Large intestine (tissue), 3 donors: ENCODE data around the gene FKBP15. TPM values are rescaled to one million over a fixed set of nuclear protein-coding genes. Genes with fewer than 3 reads are reported as not detected.

ENCODE experiments used
- DNase-seq, 2 donors: peaks; one replicate each; pipeline versions ENCODE4 v3.0.0 to v3.0.0-alpha.2; 2013
- H3K27ac ChIP-seq: one replicate; pipeline ENCODE4 v1.5.1; 2013; ENCODE audit warnings: low read length
- H3K27me3 ChIP-seq: 2 replicates; pipeline ENCODE4 v1.6.1; 2013; ENCODE audit warnings: low read length; ENCODE audit not compliant: control insufficient read depth, insufficient read depth
- H3K36me3 ChIP-seq: 2 replicates; pipeline ENCODE4 v1.6.1; 2013; ENCODE audit warnings: low read length; ENCODE audit not compliant: control insufficient read depth, insufficient read depth
- H3K4me1 ChIP-seq: one replicate; pipeline ENCODE4 v1.6.1; 2013; ENCODE audit warnings: low read length; ENCODE audit not compliant: control insufficient read depth, insufficient read depth
- H3K4me3 ChIP-seq: one replicate; pipeline ENCODE4 v1.5.1; 2013; ENCODE audit warnings: low read length
- H3K9me3 ChIP-seq: one replicate; pipeline ENCODE4 v1.6.1; 2013; ENCODE audit warnings: mild to moderate bottlenecking, low read depth, low read length, moderate library complexity; ENCODE audit not compliant: control insufficient read depth
- WGBS: methylation state at CpG from one replicate; pipeline ENCODE4 v1.1.5; 2013; ENCODE audit warnings: low lambda C conversion rate; ENCODE audit not compliant: insufficient coverage; 5-methylcytosine and 5-hydroxymethylcytosine counted together
- polyA plus RNA-seq: library from polyadenylated mRNA; unstranded; fragments of 120-200 nt; gene quantifications from one replicate; pipeline ENCODE4 v1.2.1, GENCODE V29; 2013

Gene FKBP15
- polyA plus RNA-seq, 1 donor, result 23.1 TPM

DNA sequence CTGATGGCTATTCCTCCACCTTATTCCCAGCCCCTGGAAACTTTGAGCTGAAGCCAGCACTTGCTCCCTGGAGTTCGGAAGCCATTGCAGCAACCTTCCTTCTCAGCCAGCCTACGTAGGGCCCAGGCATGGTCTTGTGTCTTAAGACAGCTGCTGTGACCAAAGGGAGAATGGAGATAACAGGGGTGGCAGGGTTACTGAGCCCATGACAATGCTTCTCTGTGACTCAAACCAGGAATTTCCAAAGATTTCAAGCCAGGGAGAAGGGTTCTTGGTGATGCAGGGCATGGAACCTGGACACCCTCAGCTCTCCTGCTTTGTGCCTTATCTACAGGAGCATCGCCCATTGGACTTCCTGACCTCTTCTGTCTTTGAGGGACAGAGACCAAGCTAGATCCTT, 58.1 kb downstream of the FKBP15 start:
- Histone ChIP-seq H3K4me3 (no peak overlapping the region), H3K9me3 (no peaks in the 10 kb centered on the region), H3K27me3 (no peaks in the 10 kb centered on the region), H3K27ac (no peak overlapping the region), H3K36me3 (peaks cover 78% of the 10 kb centered on the region), H3K4me1 (no peaks in the 10 kb centered on the region)
- no peak for DNase-seq
- 100% methylated on average over 1 of the region's 3 CpGs for WGBS

DNA sequence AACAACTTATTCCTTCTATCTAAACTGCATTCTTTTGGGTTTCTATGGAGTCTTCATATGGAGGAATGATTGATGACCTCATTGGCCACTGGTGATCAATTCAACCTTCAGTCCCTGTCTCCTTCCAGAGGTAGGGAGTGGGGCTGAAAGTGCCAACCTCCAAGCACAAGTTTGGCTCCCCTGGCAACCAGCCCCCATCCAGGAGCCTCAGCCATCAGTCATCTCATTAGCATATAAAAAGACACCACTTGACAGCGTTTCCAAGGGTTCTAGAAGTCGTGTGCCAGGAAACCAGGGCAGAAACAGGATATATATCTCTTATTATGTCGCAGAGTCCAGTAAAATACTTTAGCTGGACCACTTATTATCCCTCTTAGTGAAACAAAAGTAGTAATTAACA, 60.5 kb downstream of the FKBP15 start:
- Histone ChIP-seq H3K4me3 (no peak overlapping the region), H3K27ac (no peak overlapping the region), H3K36me3 (peaks cover 60% of the 10 kb centered on the region), H3K9me3 (no peaks in the 10 kb centered on the region), H3K4me1 (no peaks in the 10 kb centered on the region), H3K27me3 (no peaks in the 10 kb centered on the region)
- no CpG with 5 or more reads among the region's 3 CpGs for WGBS
- no peak for DNase-seq

DNA sequence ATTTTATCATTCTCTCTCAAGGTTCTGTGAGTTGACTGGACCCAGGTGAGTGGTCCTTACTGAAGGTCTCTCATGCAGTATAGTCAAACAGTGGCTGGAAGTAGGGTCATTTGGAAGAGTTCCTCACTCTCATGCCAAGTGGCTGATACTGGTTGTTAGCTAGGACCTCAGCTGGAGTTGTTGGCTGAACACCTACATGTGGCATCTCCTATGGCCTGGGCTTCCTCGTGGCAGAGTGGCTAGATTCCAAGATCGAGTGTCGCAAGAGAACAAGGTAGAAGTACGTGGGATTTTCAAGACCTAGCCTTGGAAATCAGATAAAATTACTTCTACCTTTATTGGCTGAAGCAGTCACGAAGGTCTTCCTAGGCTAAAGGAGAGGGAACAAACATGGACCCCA, 62.6 kb downstream of the FKBP15 start:
- DNase-seq, result no peak
- H3K27ac ChIP-seq, result no peak overlapping the region
- H3K27me3 ChIP-seq, result no peaks in the 10 kb centered on the region
- peaks cover 46% of the 10 kb centered on the region for H3K36me3 ChIP-seq
- no peaks in the 10 kb centered on the region for H3K4me1 ChIP-seq
- no peaks in the 10 kb centered on the region for H3K9me3 ChIP-seq
- WGBS, result 93% methylated on average over 4 of the region's 5 CpGs
- H3K4me3 ChIP-seq, result no peak overlapping the region

DNA sequence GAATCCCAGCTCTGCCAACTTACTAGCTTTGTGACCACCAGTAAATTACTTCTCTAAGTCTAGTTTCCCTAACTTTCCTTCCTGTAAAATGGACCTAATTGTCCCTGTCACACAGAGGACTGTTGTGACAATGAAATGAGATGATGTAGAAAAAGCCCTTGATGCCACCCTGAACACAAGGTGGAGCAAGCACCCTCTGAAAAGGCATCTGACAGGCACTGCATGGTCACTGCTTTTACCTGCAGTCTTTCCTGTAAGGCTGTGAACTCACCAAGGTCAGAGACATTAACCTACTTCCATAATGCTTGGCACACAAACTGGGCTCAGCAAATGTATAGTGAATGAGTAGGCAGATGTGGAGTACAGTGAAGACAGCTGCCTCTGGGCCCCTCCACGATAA, 64.2 kb downstream of the FKBP15 start:
- no peaks in the 10 kb centered on the region for H3K4me1 ChIP-seq
- H3K4me3 ChIP-seq, result no peak overlapping the region
- H3K27ac ChIP-seq, result no peak overlapping the region
- no peak for DNase-seq
- WGBS, result 83% methylated on average over 1 of the region's 1 CpG
- no peaks in the 10 kb centered on the region for H3K27me3 ChIP-seq
- H3K9me3 ChIP-seq, result no peaks in the 10 kb centered on the region
- peaks cover 32% of the 10 kb centered on the region for H3K36me3 ChIP-seq

DNA sequence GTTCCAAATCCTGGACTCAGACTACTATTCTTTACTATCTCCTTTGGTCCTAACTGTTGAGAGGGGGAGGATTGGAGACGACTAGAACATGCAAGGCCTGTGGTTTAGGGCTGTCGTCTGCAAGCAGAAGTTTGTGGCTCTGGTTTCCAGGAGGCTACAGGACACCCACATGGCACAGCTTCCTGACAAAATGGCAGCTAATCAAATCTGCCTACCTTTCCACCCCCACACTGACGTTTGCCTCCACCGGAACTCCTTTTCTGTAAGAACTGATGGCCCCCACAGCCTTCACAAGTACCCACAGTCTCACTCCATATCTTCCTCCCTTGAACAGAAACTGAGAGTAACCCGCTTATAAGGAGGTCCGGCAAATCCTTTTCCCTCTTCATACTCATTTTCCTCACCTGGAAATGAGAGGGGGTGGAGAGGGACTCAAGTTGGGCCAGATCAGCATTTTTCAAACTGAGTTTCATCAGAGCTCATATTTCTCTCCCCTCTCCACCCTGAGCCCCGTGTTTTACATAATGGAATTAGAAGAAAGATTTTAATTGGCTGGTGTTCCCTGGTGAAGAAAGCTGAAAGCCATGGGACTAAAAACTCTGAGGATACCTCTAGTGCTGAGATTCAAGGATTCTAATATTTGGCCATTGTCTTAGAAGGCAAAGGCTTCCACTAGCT, 65.0 kb downstream of the FKBP15 start:
- DNase-seq, result no peak
- Histone ChIP-seq H3K4me1 (peaks cover 3% of the 10 kb centered on the region), H3K27ac (no peak overlapping the region), H3K36me3 (peaks cover 24% of the 10 kb centered on the region), H3K4me3 (no peak overlapping the region), H3K27me3 (no peaks in the 10 kb centered on the region), H3K9me3 (no peaks in the 10 kb centered on the region)
- no CpG with 5 or more reads among the region's 7 CpGs for WGBS

DNA sequence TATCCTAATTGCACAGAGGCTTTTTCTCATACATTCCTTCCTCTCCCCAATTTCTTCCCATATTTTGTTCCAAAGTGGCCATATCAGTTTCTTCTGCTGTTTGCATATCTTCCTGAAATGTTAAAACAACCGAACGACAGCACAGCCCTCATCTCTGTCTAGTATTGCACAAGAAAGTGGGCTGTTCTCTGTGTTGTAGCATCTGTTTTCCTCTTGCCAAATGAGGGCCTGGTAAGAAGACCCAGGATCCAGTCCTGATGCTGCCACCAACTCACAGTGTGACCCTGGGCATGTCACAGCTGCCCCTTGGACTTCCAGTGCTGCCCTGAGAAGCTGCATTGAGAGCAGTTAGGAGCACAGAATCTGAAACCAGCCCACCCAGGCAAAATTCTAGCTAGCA, 66.1 kb downstream of the FKBP15 start:
- no CpG with 5 or more reads among the region's 2 CpGs for WGBS
- no peaks in the 10 kb centered on the region for H3K9me3 ChIP-seq

DNA sequence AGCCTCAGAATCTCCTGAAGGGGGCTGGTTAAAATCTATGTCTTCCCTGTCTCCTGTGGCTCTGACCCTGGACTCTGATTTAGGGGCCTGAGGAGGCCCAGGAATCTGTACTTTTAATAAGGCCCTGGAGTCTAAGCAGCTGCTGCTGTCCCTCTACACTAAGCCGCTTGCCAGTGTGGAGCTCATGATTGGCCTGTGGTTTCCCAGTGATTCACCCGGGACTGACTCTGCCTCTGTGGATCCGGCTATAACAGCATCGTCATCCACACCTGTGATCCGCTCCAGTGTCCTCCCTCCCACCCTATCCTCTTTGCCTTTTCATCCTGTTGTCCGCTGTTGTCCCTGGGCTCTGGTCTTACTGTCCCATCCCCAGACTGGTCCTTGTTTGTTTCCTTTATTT, 66.6 kb downstream of the FKBP15 start:
- WGBS, result 100% methylated on average over 3 of the region's 6 CpGs
- Histone ChIP-seq H3K4me3 (no peak overlapping the region), H3K27me3 (no peaks in the 10 kb centered on the region), H3K9me3 (no peaks in the 10 kb centered on the region), H3K27ac (no peak overlapping the region), H3K4me1 (peaks cover 3% of the 10 kb centered on the region), H3K36me3 (peaks cover 14% of the 10 kb centered on the region)
- DNase-seq, result no peak

More for the DNA sequence above, 66.1 kb downstream of the FKBP15 start:
- Histone ChIP-seq H3K27me3 (no peaks in the 10 kb centered on the region), H3K4me3 (no peak overlapping the region), H3K36me3 (peaks cover 16% of the 10 kb centered on the region), H3K4me1 (peaks cover 3% of the 10 kb centered on the region), H3K27ac (no peak overlapping the region)
- no peak for DNase-seq

DNA sequence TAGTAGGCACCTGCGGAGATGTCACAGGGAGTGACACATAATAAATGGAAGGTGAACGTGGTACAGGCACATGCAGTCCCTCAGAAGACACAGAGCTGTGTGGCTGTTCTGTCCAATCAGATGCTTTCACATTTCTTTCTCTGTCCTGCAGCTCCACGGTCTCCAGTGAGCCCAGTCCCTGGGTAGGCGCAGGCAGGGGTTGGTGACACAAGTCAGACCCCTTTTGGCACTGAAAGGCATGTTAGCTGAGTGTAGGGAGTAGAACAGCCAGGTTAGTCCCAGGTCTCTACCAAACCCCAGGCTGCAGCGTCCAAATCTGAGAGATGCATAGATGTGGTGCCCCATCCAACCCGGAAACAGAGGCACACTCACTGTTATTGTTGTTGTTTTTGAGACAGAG, 67.5 kb downstream of the FKBP15 start:
- H3K4me1 ChIP-seq, result peaks cover 3% of the 10 kb centered on the region
- no peak overlapping the region for H3K4me3 ChIP-seq
- H3K36me3 ChIP-seq, result peaks cover 8% of the 10 kb centered on the region
- H3K27ac ChIP-seq, result no peak overlapping the region
- DNase-seq, result no peak
- no peaks in the 10 kb centered on the region for H3K27me3 ChIP-seq
- WGBS, result no CpG with 5 or more reads among the region's 6 CpGs
- no peaks in the 10 kb centered on the region for H3K9me3 ChIP-seq

DNA sequence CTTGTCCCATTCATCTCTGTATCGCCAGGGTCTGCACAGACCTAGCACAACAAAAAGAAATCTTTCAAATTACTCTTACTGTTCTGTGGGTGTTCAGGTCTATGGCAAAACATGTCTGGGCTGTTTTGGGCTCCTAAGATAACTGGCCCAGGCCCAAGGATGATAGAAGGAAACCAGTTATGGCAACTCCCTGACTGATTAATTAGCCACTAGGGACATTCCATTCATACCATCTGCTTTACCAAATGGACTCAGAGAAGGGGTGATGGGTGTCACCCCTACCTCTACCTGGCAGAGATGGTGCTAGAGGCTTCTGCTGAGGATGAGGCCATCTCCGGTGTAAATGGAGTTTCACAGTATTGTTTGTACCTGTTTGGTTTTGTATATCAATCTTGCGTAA, 68.4 kb downstream of the FKBP15 start:
- H3K27me3 ChIP-seq, result no peaks in the 10 kb centered on the region
- WGBS, result 100% methylated on average over 1 of the region's 3 CpGs
- H3K4me3 ChIP-seq, result no peak overlapping the region
- H3K4me1 ChIP-seq, result peaks cover 3% of the 10 kb centered on the region
- no peaks in the 10 kb centered on the region for H3K9me3 ChIP-seq
- no peak overlapping the region for H3K27ac ChIP-seq
- no peak for DNase-seq
- peaks cover 4% of the 10 kb centered on the region for H3K36me3 ChIP-seq

DNA sequence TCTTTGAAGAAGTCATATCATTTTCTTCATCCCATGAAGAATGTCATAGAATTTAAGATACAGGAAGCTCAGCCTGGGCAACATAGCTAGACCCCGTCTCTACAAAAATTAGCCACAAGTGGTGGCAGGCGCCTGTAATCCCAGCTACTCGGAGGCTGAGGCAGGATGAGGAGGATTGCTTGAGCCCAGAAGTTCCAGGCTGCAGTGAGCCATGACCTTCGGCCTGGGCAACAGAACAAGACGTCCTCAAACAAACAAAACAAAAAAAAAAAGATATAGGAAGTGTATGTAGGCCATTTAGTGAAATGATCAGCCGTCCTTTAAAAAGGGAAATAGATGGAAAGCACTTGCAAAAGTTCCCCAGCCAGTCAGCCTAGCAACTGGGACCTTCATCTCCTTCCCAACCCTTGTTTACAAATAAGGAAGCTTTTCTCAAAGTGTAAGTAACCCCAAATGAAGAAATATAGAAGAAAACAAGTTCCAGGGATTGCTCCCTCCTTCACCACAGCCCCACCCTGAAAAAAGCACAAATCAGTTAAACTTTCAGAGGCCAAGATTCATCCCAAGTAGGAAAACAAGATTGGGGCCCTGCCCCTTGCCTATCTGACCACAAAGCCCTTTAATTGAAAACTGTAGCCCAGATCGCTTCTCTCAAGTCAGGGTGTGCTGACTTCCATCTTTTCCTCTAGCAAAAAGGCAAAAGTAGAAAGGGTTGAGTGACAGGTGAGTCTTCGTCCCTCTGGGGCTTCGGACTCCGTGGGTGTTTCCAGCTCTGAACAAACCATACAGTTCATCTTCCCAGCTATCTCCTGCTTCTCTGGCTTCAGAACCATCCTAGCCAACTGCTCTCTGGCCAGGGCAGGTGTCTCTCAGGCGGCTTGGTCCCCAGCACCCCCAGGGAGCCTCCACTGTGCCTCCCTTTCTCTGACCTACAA, 69.1 kb downstream of the FKBP15 start:
- 40% methylated on average over 1 of the region's 11 CpGs for WGBS
- Histone ChIP-seq H3K27me3 (no peaks in the 10 kb centered on the region), H3K9me3 (no peaks in the 10 kb centered on the region), H3K4me3 (peak overlapping the region; percentile 90), H3K4me1 (peaks cover 3% of the 10 kb centered on the region), H3K36me3 (no peaks in the 10 kb centered on the region), H3K27ac (no peak overlapping the region)
- DNase-seq, result no peak
